Caco-2 (cell line): ENCODE data around the gene PTGS1. TPM values are rescaled to one million over a fixed set of nuclear protein-coding genes. Genes with fewer than 3 reads are reported as not detected.

Experiments used
- BruUV-seq: library from RNA; stranded (reverse); fragments of 400-500 nt; replicated peaks from 2 replicates; lab custom pipeline; 2021; lab: Mats Ljungman, UMichigan
- CTCF ChIA-PET: fragments of 300-600 bp; sonication (Branson Sonifier 250); formaldehyde crosslinking; loops from one replicate; lab custom pipeline; 2022; ENCODE audit warnings: antibody characterized with exemption; lab: Charles Lee
- POLR2A ChIA-PET: fragments of 300-600 bp; sonication (Branson Sonifier 250); formaldehyde crosslinking; loops from one replicate; lab custom pipeline; 2022; ENCODE audit warnings: antibody characterized with exemption; lab: Charles Lee
- DNase-seq, 2 experiments: peaks; one replicate each; pipeline versions ENCODE4 v3.0.0 to v3.0.0-alpha.2; 2020 to 2022
- H3K27me3 ChIP-seq: replicated peaks from 2 replicates; pipeline ENCODE4 v1.6.0; 2011; ENCODE audit warnings: low read length; ENCODE audit not compliant: control insufficient read depth, insufficient read depth
- H3K36me3 ChIP-seq: 2 replicates; pipeline ENCODE4 v1.5.1; 2011; ENCODE audit warnings: low read length; ENCODE audit not compliant: control insufficient read depth, insufficient read depth
- H3K4me1 ChIP-seq: fragments of 250-450 bp; sonication (Bioruptor Pico); 2 replicates; pipeline ENCODE4 v1.5.1; 2020; ENCODE audit warnings: mild to moderate bottlenecking
- H3K4me3 ChIP-seq: 2 replicates; pipeline ENCODE4 v1.5.1; 2011; ENCODE audit warnings: low read depth, mild to moderate bottlenecking, control low read depth, low read length
- H3K9me3 ChIP-seq: fragments of 250-450 bp; sonication (Bioruptor Pico); 2 replicates; pipeline ENCODE4 v1.5.1; 2020; ENCODE audit warnings: mild to moderate bottlenecking, moderate library complexity
- H3K27ac Mint-ChIP-seq: one replicate; pipeline ENCODE4 v1.8.0; 2022; ENCODE audit warnings: mixed read lengths; ENCODE audit not compliant: unreplicated experiment
- H3K27me3 Mint-ChIP-seq: one replicate; pipeline ENCODE4 v1.8.0; 2022; ENCODE audit warnings: mixed read lengths; ENCODE audit not compliant: insufficient read depth, unreplicated experiment
- H3K36me3 Mint-ChIP-seq: one replicate; pipeline ENCODE4 v1.8.0; 2022; ENCODE audit warnings: mild to moderate bottlenecking, mixed read lengths; ENCODE audit not compliant: insufficient read depth, unreplicated experiment
- H3K4me1 Mint-ChIP-seq: one replicate; pipeline ENCODE4 v1.8.0; 2022; ENCODE audit warnings: low read depth, mixed read lengths; ENCODE audit not compliant: unreplicated experiment
- H3K4me3 Mint-ChIP-seq: one replicate; pipeline ENCODE4 v1.8.0; 2022; ENCODE audit warnings: mild to moderate bottlenecking, moderate library complexity, mixed read lengths; ENCODE audit not compliant: unreplicated experiment
- H3K9me3 Mint-ChIP-seq: one replicate; pipeline ENCODE4 v1.8.0; 2022; ENCODE audit warnings: mixed read lengths; ENCODE audit not compliant: unreplicated experiment
- intact Hi-C: fragments of 100-400 bp; cut with micrococcal nuclease; formaldehyde crosslinking; loops from one replicate; pipeline ENCODE4 v1.10.0; 2022; ENCODE audit not compliant: unreplicated experiment
- total RNA-seq: library from RNA; stranded (reverse); gene quantifications from 2 replicates; pipeline ENCODE4 v1.2.3, GENCODE V29; 2022
- TF ChIP-seq, protein P1 (sequence below), 2 experiments: fragments of 200-600 bp in 1 of 2; IDR thresholded peaks; 1 replicate in 1 of 2; 2 replicates in 1 of 2; pipeline versions ENCODE4 v1.5.1 to v1.8.0; 2011 to 2022; ENCODE audit warnings: antibody characterized with exemption in 1 of 2, control low read depth in 1 of 2, inconsistent platforms in 1 of 2, low read depth in 1 of 2, low read length in 1 of 2, mild to moderate bottlenecking in 1 of 2, moderate library complexity in 1 of 2; ENCODE audit not compliant: insufficient read depth in 1 of 2, severe bottlenecking in 1 of 2, unreplicated experiment in 1 of 2

Gene PTGS1
- total RNA-seq, 1 experiment from 2014 or later = 0.29 TPM

DNA sequence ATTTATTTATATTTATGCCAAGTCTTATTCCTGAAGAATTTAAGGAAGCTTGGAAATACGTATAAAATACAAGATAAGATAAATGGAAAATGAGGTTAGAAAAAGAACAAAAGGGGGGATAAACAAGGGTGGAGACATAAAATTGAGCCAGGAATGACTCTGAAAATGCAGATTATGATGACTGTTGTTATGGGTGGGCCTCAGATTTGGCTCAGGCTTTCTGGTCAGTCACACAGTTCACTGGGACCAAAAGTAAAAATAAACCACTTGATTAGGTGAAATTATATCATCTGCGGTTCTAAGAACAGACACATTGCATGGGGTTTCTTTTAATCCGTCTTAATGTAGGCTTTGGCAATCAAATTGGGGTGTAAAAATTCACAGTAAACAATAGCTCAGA, 55.9 kb downstream of the PTGS1 start:
- Histone ChIP-seq H3K36me3 (no peaks in the 10 kb centered on the region), H3K9me3 (no peaks in the 10 kb centered on the region; the same call in 1 of the 2 replicates), H3K4me1 (no peaks in the 10 kb centered on the region), H3K4me3 (no peak overlapping the region), H3K27me3 (no peaks in the 10 kb centered on the region)
- no peak overlapping the region for H3K4me3 Mint-ChIP-seq
- intact Hi-C loops = no loop called here
- H3K36me3 Mint-ChIP-seq = no peaks in the 10 kb centered on the region
- H3K4me1 Mint-ChIP-seq = no peaks in the 10 kb centered on the region
- peaks cover 15% of the 10 kb centered on the region for H3K9me3 Mint-ChIP-seq
- CTCF ChIA-PET = no interaction called here
- DNase-seq = no peak
- no peaks in the 10 kb centered on the region for H3K27me3 Mint-ChIP-seq
- no TSS peak for BruUV-seq
- no peak overlapping the region for H3K27ac Mint-ChIP-seq
- TF ChIP-seq, protein P1, sequence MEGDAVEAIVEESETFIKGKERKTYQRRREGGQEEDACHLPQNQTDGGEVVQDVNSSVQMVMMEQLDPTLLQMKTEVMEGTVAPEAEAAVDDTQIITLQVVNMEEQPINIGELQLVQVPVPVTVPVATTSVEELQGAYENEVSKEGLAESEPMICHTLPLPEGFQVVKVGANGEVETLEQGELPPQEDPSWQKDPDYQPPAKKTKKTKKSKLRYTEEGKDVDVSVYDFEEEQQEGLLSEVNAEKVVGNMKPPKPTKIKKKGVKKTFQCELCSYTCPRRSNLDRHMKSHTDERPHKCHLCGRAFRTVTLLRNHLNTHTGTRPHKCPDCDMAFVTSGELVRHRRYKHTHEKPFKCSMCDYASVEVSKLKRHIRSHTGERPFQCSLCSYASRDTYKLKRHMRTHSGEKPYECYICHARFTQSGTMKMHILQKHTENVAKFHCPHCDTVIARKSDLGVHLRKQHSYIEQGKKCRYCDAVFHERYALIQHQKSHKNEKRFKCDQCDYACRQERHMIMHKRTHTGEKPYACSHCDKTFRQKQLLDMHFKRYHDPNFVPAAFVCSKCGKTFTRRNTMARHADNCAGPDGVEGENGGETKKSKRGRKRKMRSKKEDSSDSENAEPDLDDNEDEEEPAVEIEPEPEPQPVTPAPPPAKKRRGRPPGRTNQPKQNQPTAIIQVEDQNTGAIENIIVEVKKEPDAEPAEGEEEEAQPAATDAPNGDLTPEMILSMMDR (IDR thresholded peaks at IDR 0.05; ENCODE audit: insufficient read depth in 1 of 2, low read depth in 1 of 2, low read length in 1 of 2, severe bottlenecking in 1 of 2, unreplicated experiment in 1 of 2) = no peak
- POLR2A ChIA-PET = no interaction called here

GRCh38 chr9:122442568-122442967, 71.7 kb downstream of the PTGS1 start:
- TF ChIP-seq, protein P1 (IDR thresholded peaks at IDR 0.05; ENCODE audit: insufficient read depth in 1 of 2, low read depth in 1 of 2, low read length in 1 of 2, severe bottlenecking in 1 of 2, unreplicated experiment in 1 of 2) = no peak
- no TSS peak for BruUV-seq
- Histone ChIP-seq H3K9me3 (0 out of 2 replicates have a peak, but pooled peaks cover under 1% of the 10 kb centered on the region), H3K27me3 (no peaks in the 10 kb centered on the region; the same call in none of the 2 replicates), H3K4me1 (no peaks in the 10 kb centered on the region), H3K36me3 (no peaks in the 10 kb centered on the region), H3K4me3 (no peak overlapping the region)
- Mint-ChIP-seq H3K4me3 (no peak overlapping the region), H3K27me3 (peaks cover 13% of the 10 kb centered on the region), H3K36me3 (no peaks in the 10 kb centered on the region), H3K9me3 (peaks cover 9% of the 10 kb centered on the region), H3K27ac (no peak overlapping the region), H3K4me1 (no peaks in the 10 kb centered on the region)
- POLR2A ChIA-PET = no interaction called here
- CTCF ChIA-PET = no interaction called here
- DNase-seq = no peak
- intact Hi-C loops = no loop called here

GRCh38 chr9:122444041-122444733, 73.4 kb downstream of the PTGS1 start:
- Mint-ChIP-seq H3K9me3 (peaks cover 14% of the 10 kb centered on the region), H3K27ac (no peak overlapping the region), H3K27me3 (peaks cover 13% of the 10 kb centered on the region), H3K4me1 (no peaks in the 10 kb centered on the region), H3K36me3 (no peaks in the 10 kb centered on the region), H3K4me3 (no peak overlapping the region)
- no TSS peak for BruUV-seq
- Histone ChIP-seq H3K27me3 (no peaks in the 10 kb centered on the region; the same call in 1 of the 2 replicates), H3K4me1 (no peaks in the 10 kb centered on the region), H3K9me3 (0 out of 2 replicates have a peak, but pooled peaks cover 3% of the 10 kb centered on the region), H3K36me3 (no peaks in the 10 kb centered on the region), H3K4me3 (no peak overlapping the region)
- CTCF ChIA-PET = no interaction called here
- DNase-seq = no peak
- intact Hi-C loops = no loop called here
- TF ChIP-seq, protein P1 (IDR thresholded peaks at IDR 0.05; ENCODE audit: insufficient read depth in 1 of 2, low read depth in 1 of 2, low read length in 1 of 2, severe bottlenecking in 1 of 2, unreplicated experiment in 1 of 2) = no peak
- POLR2A ChIA-PET = no interaction called here

Other genes with a start within 250 kb of the PTGS1 start
- gene NDUFA8, start 211.2 kb upstream of the PTGS1 start, total RNA-seq = 58.0 and 63.5 TPM in 2 replicates
- not detected in 2 replicates for gene MORN5, start 211.1 kb upstream of the PTGS1 start, total RNA-seq
- 6.1 and 7.6 TPM in 2 replicates for gene LHX6, start 142.1 kb upstream of the PTGS1 start, total RNA-seq
- gene RBM18, start 106.2 kb upstream of the PTGS1 start, total RNA-seq = 20.6 and 23.1 TPM in 2 replicates
- 61.7 and 64.6 TPM in 2 replicates for gene MRRF, start 106.1 kb upstream of the PTGS1 start, total RNA-seq
- gene OR1J1, start 106.9 kb downstream of the PTGS1 start, total RNA-seq = not detected in 2 replicates
- gene OR1J2, start 139.8 kb downstream of the PTGS1 start, total RNA-seq = not detected in 2 replicates
- not detected in 2 replicates for gene OR1J4, start 148.1 kb downstream of the PTGS1 start, total RNA-seq
- not detected in 2 replicates for gene OR1N1, start 156.3 kb downstream of the PTGS1 start, total RNA-seq
- not detected in 2 replicates for gene OR1N2, start 182.1 kb downstream of the PTGS1 start, total RNA-seq
- gene OR1L8, start 212.4 kb downstream of the PTGS1 start, total RNA-seq = not detected in 2 replicates
- gene OR1Q1, start 243.7 kb downstream of the PTGS1 start, total RNA-seq = not detected in 2 replicates